H1 (cell line): Measurements from ENCODE around the gene NIT2. TPM values are rescaled to one million over a fixed set of nuclear protein-coding genes. Genes with fewer than 3 reads are reported as not detected.

Experiments used
- CTCF ChIA-PET: fragments of 300-600 bp; sonication (Branson Sonifier 250); formaldehyde crosslinking; loops from one replicate; lab custom pipeline; 2021; ENCODE audit not compliant: partially characterized antibody; lab: Charles Lee
- POLR2A ChIA-PET: fragments of 300-600 bp; sonication (Branson Sonifier 250); formaldehyde crosslinking; loops from one replicate; lab custom pipeline; 2021; ENCODE audit warnings: inconsistent platforms; ENCODE audit not compliant: partially characterized antibody; lab: Charles Lee
- DNase-seq, 2 experiments: peaks; one replicate each; pipeline versions ENCODE4 v3.0.0 to v3.0.0-alpha.2; 2010 to 2022; ENCODE audit warnings: low spot score in 2 of 2, low read depth in 1 of 2, mixed read lengths in 1 of 2
- FAIRE-seq: peaks from 2 replicates; lab custom pipeline; 2011; peaks lifted over from hg19 to GRCh38; lab: Jason Lieb, UNC
- H2AFZ ChIP-seq: 2 replicates; pipeline ENCODE4 v1.8.1; 2012; ENCODE audit warnings: low read length, inconsistent platforms
- H2AK5ac ChIP-seq: 2 replicates; pipeline ENCODE4 v1.6.1; 2013; ENCODE audit warnings: low read depth, low read length
- H2BK120ac ChIP-seq: replicated peaks from 2 replicates; pipeline ENCODE3; 2013; ENCODE audit warnings: low read depth, low read length, inconsistent platforms
- H2BK12ac ChIP-seq: 2 replicates; pipeline ENCODE4 v1.6.1; 2013; ENCODE audit warnings: low read depth, low read length
- H2BK15ac ChIP-seq: 2 replicates; pipeline ENCODE4 v1.6.1; 2013; ENCODE audit warnings: low read length
- H2BK20ac ChIP-seq: 2 replicates; pipeline ENCODE4 v1.6.1; 2013; ENCODE audit warnings: low read length
- H2BK5ac ChIP-seq: 2 replicates; pipeline ENCODE4 v1.6.1; 2013; ENCODE audit warnings: low read depth, low read length
- H3K14ac ChIP-seq: 2 replicates; pipeline ENCODE4 v1.6.1; 2013; ENCODE audit warnings: inconsistent platforms; ENCODE audit not compliant: insufficient read length
- H3K18ac ChIP-seq: 2 replicates; pipeline ENCODE4 v1.6.1; 2013; ENCODE audit warnings: low read length; ENCODE audit errors: extremely low read depth
- H3K23ac ChIP-seq: 2 replicates; pipeline ENCODE4 v1.6.1; 2013; ENCODE audit warnings: inconsistent platforms; ENCODE audit not compliant: insufficient read length
- H3K23me2 ChIP-seq: 2 replicates; pipeline ENCODE4 v1.6.1; 2013; ENCODE audit warnings: low read depth, low read length
- H3K27ac ChIP-seq: 2 replicates; pipeline ENCODE4 v1.6.1; 2011; ENCODE audit warnings: low read depth, low read length, inconsistent platforms
- H3K27me3 ChIP-seq, 4 experiments: replicated peaks in 1 of 4; 1 replicate in 1 of 4; 2 replicates in 3 of 4; pipeline versions ENCODE4 v1.6.1 to v1.8.1; 2011 to 2013; ENCODE audit warnings: low read length in 3 of 4, mild to moderate bottlenecking in 3 of 4, inconsistent platforms in 2 of 4, mixed read lengths in 2 of 4, moderate library complexity in 1 of 4; ENCODE audit not compliant: control insufficient read depth in 3 of 4, insufficient read depth in 3 of 4; ENCODE audit errors: extremely low read depth in 1 of 4
- H3K36me3 ChIP-seq, 4 experiments: 2 replicates each; pipeline versions ENCODE4 v1.6.1 to v1.8.1; 2011 to 2013; ENCODE audit warnings: mild to moderate bottlenecking in 4 of 4, low read length in 3 of 4, moderate library complexity in 2 of 4, control low read depth in 1 of 4, inconsistent platforms in 1 of 4; ENCODE audit not compliant: insufficient read depth in 4 of 4, control insufficient read depth in 2 of 4
- H3K4ac ChIP-seq: replicated peaks from 2 replicates; pipeline ENCODE3; 2013; ENCODE audit warnings: low read length, low read depth, mixed read lengths, inconsistent platforms; ENCODE audit not compliant: insufficient read length
- H3K4me1 ChIP-seq, 4 experiments: replicated peaks in 1 of 4; 1 replicate in 1 of 4; 2 replicates in 3 of 4; pipeline versions ENCODE4 v1.6.1 to v1.8.1; 2011 to 2013; ENCODE audit warnings: low read length in 3 of 4, inconsistent platforms in 2 of 4, mixed read lengths in 1 of 4; ENCODE audit not compliant: insufficient read depth in 4 of 4, control insufficient read depth in 3 of 4
- H3K4me2 ChIP-seq, 2 experiments: 2 replicates each; pipeline versions ENCODE4 v1.6.1 to v1.8.1; 2011 to 2013; ENCODE audit warnings: low read depth in 2 of 2, low read length in 2 of 2, control low read depth in 1 of 2, inconsistent platforms in 1 of 2, mild to moderate bottlenecking in 1 of 2; ENCODE audit not compliant: insufficient read depth in 1 of 2
- H3K4me3 ChIP-seq, 4 experiments: fragments of 200-600, 300-600 bp in 1 of 4; sonication (generic), shearing (Covaris generic), sonication (Bioruptor Twin) in 1 of 4; 2 replicates each; pipeline versions ENCODE4 v1.5.1 to v1.8.1; 2011 to 2016; ENCODE audit warnings: low read length in 4 of 4, low read depth in 3 of 4, control low read depth in 2 of 4, inconsistent platforms in 2 of 4, mild to moderate bottlenecking in 2 of 4, mixed read lengths in 1 of 4, moderate library complexity in 1 of 4; ENCODE audit not compliant: insufficient read depth in 2 of 4; ENCODE audit errors: extremely low read depth in 1 of 4
- H3K56ac ChIP-seq: replicated peaks from 2 replicates; pipeline ENCODE3; 2013; ENCODE audit warnings: low read depth, mild to moderate bottlenecking, mixed read lengths, low read length, inconsistent platforms; ENCODE audit not compliant: insufficient read length
- H3K79me1 ChIP-seq: 2 replicates; pipeline ENCODE4 v1.6.1; 2013; ENCODE audit warnings: low read depth, low read length, control low read depth
- H3K79me2 ChIP-seq, 2 experiments: 2 replicates each; pipeline versions ENCODE4 v1.6.1 to v1.8.1; 2012 to 2013; ENCODE audit warnings: low read length in 2 of 2, mild to moderate bottlenecking in 2 of 2, inconsistent platforms in 1 of 2; ENCODE audit not compliant: insufficient read depth in 2 of 2, control insufficient read depth in 1 of 2
- H3K9ac ChIP-seq, 4 experiments: replicated peaks in 1 of 4; 1 replicate in 1 of 4; 2 replicates in 3 of 4; pipeline versions ENCODE4 v1.6.1 to v1.8.1; 2011 to 2013; ENCODE audit warnings: low read depth in 3 of 4, low read length in 3 of 4, control low read depth in 2 of 4, mild to moderate bottlenecking in 2 of 4, moderate library complexity in 2 of 4, inconsistent platforms in 1 of 4; ENCODE audit errors: extremely low read depth in 1 of 4
- H3K9me3 ChIP-seq, 2 experiments: 2 replicates each; pipeline versions ENCODE4 v1.6.1 to v1.8.1; 2012 to 2013; ENCODE audit warnings: mild to moderate bottlenecking in 2 of 2, moderate library complexity in 2 of 2, control low read depth in 1 of 2, inconsistent platforms in 1 of 2, low read depth in 1 of 2, low read length in 1 of 2, mixed read lengths in 1 of 2; ENCODE audit not compliant: insufficient read depth in 2 of 2
- H4K20me1 ChIP-seq, 2 experiments: replicated peaks in 1 of 2; 2 replicates each; pipeline versions ENCODE3 to v1.8.1; 2011 to 2013; ENCODE audit warnings: inconsistent platforms in 2 of 2, low read length in 2 of 2, mild to moderate bottlenecking in 1 of 2; ENCODE audit not compliant: insufficient read depth in 2 of 2, control insufficient read depth in 1 of 2
- H4K5ac ChIP-seq: 2 replicates; pipeline ENCODE4 v1.6.1; 2013; ENCODE audit warnings: low read length, low read depth, mixed read lengths, inconsistent platforms; ENCODE audit not compliant: insufficient read length
- H4K8ac ChIP-seq: 2 replicates; pipeline ENCODE4 v1.8.0; 2013; ENCODE audit warnings: mild to moderate bottlenecking, moderate library complexity, low read length, inconsistent platforms; ENCODE audit not compliant: insufficient read depth; ENCODE audit errors: extremely low read depth
- H4K91ac ChIP-seq: replicated peaks from 2 replicates; pipeline ENCODE3; 2013; ENCODE audit warnings: low read length, mixed read lengths, inconsistent platforms; ENCODE audit not compliant: insufficient read length
- whole genome bisulfite sequencing, 2 experiments: shearing (Covaris generic) in 1 of 2; methylation state at CpG; one replicate each; pipeline versions ENCODE4 v1.1.6 to v1.1.7; 2013 to 2015; ENCODE audit warnings: low lambda C conversion rate in 2 of 2, mixed read lengths in 2 of 2, inconsistent platforms in 1 of 2, low coverage in 1 of 2, missing lambda C conversion rate in 1 of 2; ENCODE audit not compliant: insufficient replicate concordance in 2 of 2, insufficient coverage in 1 of 2, insufficient read length in 1 of 2; ENCODE audit errors: extremely low coverage in 1 of 2, missing lambda C conversion rate in 1 of 2; 5-methylcytosine and 5-hydroxymethylcytosine counted together
- polyA plus RNA-seq, 7 experiments: library from polyadenylated mRNA; depleted of rRNA in 3 of 7; stranded (reverse) in 5 of 7; unstranded in 2 of 7; fragments of >200 nt in 5 of 7; fragments of 200-250 nt in 2 of 7; gene quantifications; 1 replicate in 5 of 7; 2 replicates in 1 of 7; 4 replicates in 1 of 7; pipeline versions ENCODE4 v1.2.1 to v1.2.3, GENCODE V29; 2011 to 2013; ENCODE audit warnings: missing spikeins in 2 of 7, mixed read lengths in 2 of 7
- total RNA-seq: library from RNA; stranded (reverse); fragmentation: NEBNext Ultra II Directional; extraction: Animal tissue kit (Norgen Biotek cat#: 25700); gene quantifications from 2 replicates; pipeline ENCODE4 v1.2.1, GENCODE V29; 2021

Gene NIT2
- total and polyA plus RNA-seq, 2 of the 8 experiments (the other 6 are each of a cell fraction or from before 2014, with no cell fraction given), result 15.2 to 25.3 TPM

GRCh38 chr3:100329800-100330489, 4.6 kb upstream of the NIT2 start:
- DNase-seq, result no peak
- Histone ChIP-seq H3K4ac (no peak overlapping the region), H2BK12ac (no peak overlapping the region), H3K23ac (no peak overlapping the region), H3K14ac (no peak overlapping the region), H3K79me1 (no peaks in the 10 kb centered on the region), H2BK15ac (no peak overlapping the region), H4K91ac (no peak overlapping the region), H2AFZ (no peak overlapping the region), H2BK120ac (no peak overlapping the region), H3K4me2 (no peak overlapping the region), H3K18ac (no peak overlapping the region), H3K4me1 (peaks cover 0 to 3% (median under 1%) of the 10 kb centered on the region in 4 experiments; a peak in 2 of 7 replicates), H3K27me3 (no peaks in the 10 kb centered on the region; a peak in 1 of 7 replicates), H2BK20ac (no peak overlapping the region), H3K56ac (no peak overlapping the region), H4K8ac (no peak overlapping the region), H3K9me3 (no peaks in the 10 kb centered on the region; a peak in 1 of 4 replicates), H4K20me1 (no peaks in the 10 kb centered on the region), H3K27ac (no peak overlapping the region), H4K5ac (no peak overlapping the region), H3K23me2 (peaks cover 4% of the 10 kb centered on the region; the same call in 1 of the 2 replicates), H3K4me3 (no peak overlapping the region), H3K79me2 (no peaks in the 10 kb centered on the region), H3K36me3 (no peaks in the 10 kb centered on the region; a peak in 1 of 8 replicates), H3K9ac (no peak overlapping the region), H2AK5ac (no peak overlapping the region), H2BK5ac (no peak overlapping the region)
- FAIRE-seq, result no peak
- WGBS, 2 experiments, result 79% methylated on average over 4 of the region's 4 CpGs; no CpG with 5 or more reads in 1 of the 2 experiments
- CTCF ChIA-PET, result interaction anchor here (0.6 to 2.6 kb wide), 2 partner anchors 9 to 84 kb away, joined by 3 to 9 read pairs; no protein-coding TSS in a partner anchor
- POLR2A ChIA-PET, result interaction anchor here (1.0 kb wide), 1 partner anchor 8 kb away, joined by 3 read pairs; no protein-coding TSS in a partner anchor
